HepG2 (cell line): ENCODE measurements around the gene DLG4. TPM values are rescaled to one million over a fixed set of nuclear protein-coding genes. Genes with fewer than 3 reads are reported as not detected.

Experiments
- E2F5 ChIP-seq: sonication (generic); formaldehyde crosslinking; conservative IDR thresholded peaks from 2 replicates; pipeline ENCODE4 v1.4.0; 2020; ENCODE audit warnings: missing genetic modification reagents
- IKZF1 ChIP-seq: fragments of 450-650 bp; IDR thresholded peaks from 2 replicates; pipeline ENCODE4 v1.7.1; 2016
- JARID2 ChIP-seq: sonication (generic); formaldehyde crosslinking; IDR thresholded peaks from 2 replicates; pipeline ENCODE4 v1.8.1; 2023; ENCODE audit warnings: missing genetic modification reagents, inconsistent platforms; ENCODE audit not compliant: insufficient replicate concordance
- MYPOP ChIP-seq: sonication (generic); formaldehyde crosslinking; IDR thresholded peaks from 2 replicates; pipeline ENCODE4 v1.8.1; 2023; ENCODE audit warnings: mild to moderate bottlenecking, moderate library complexity, missing genetic modification reagents
- NFKBIZ ChIP-seq: IDR thresholded peaks from 2 replicates; pipeline ENCODE4 v1.6.1; 2018; ENCODE audit warnings: missing genetic modification reagents, missing compliant biosample characterization
- SIX4 ChIP-seq: sonication (generic); formaldehyde crosslinking; IDR thresholded peaks from 2 replicates; pipeline ENCODE4 v1.4.0; 2020; ENCODE audit warnings: missing genetic modification reagents
- ZBTB4 ChIP-seq: sonication (generic); formaldehyde crosslinking; IDR thresholded peaks from 2 replicates; pipeline ENCODE4 v1.4.0; 2020; ENCODE audit warnings: missing genetic modification reagents, mild to moderate bottlenecking, borderline replicate concordance
- ZFAT ChIP-seq: sonication (generic); formaldehyde crosslinking; conservative IDR thresholded peaks from 2 replicates; pipeline ENCODE4 v1.8.1; 2023; ENCODE audit warnings: missing genetic modification reagents, inconsistent platforms
- ZNF263 ChIP-seq: sonication (generic); formaldehyde crosslinking; IDR thresholded peaks from 2 replicates; pipeline ENCODE4 v1.4.0; 2020; ENCODE audit warnings: missing genetic modification reagents
- ZNF407 ChIP-seq: sonication (generic); formaldehyde crosslinking; IDR thresholded peaks from one replicate; pipeline ENCODE4 v1.5.1; 2020; ENCODE audit warnings: mild to moderate bottlenecking, missing genetic modification reagents; ENCODE audit errors: not compliant biosample characterization
- ZNF441 ChIP-seq: sonication (generic); formaldehyde crosslinking; IDR thresholded peaks from 2 replicates; pipeline ENCODE4 v1.7.0; 2021; ENCODE audit warnings: missing genetic modification reagents, borderline replicate concordance
- ZSCAN5A ChIP-seq: sonication (generic); formaldehyde crosslinking; IDR thresholded peaks from 2 replicates; pipeline ENCODE4 v1.8.0; 2022; ENCODE audit warnings: mild to moderate bottlenecking, missing genetic modification reagents, borderline replicate concordance
- polyA plus RNA-seq, 8 experiments: library from polyadenylated mRNA; depleted of rRNA in 3 of 8; stranded (reverse) in 7 of 8; unstranded in 1 of 8; fragments of >200 nt; fragmentation: Illumina TruSeq in 4 of 8; extraction: Trizol in 4 of 8; gene quantifications; 2 replicates each; pipeline versions ENCODE4 v1.2.1 to v1.2.3, GENCODE V29; 2011 to 2016; ENCODE audit warnings: low read depth in 4 of 8, missing spikeins in 1 of 8, mixed read lengths in 1 of 8; ENCODE audit not compliant: insufficient read depth in 1 of 8
- total RNA-seq, 5 experiments: library from RNA; depleted of rRNA; stranded (reverse); fragments of >200 nt; fragmentation: Illumina TruSeq; extraction: Trizol; gene quantifications; 2 replicates each; pipeline ENCODE4 v1.2.3, GENCODE V29; 2016; ENCODE audit warnings: low read depth in 1 of 5

The DLG4 gene
- total and polyA plus RNA-seq, 2 of the 13 experiments (the other 11 are each of a cell fraction or from before 2014, with no cell fraction given), result 0.71 to 4.3 TPM

GRCh38 chr17:7234083-7234951 is 14.7 kb upstream of the DLG4 start, which contains the start of gene DVL2 (continued):
- TF ChIP-seq ZSCAN5A (no peak; the same call in 1 of the 2 replicates), ZNF263 (CRISPR knock-in tag) (peak; percentile 66; the same call in 1 of the 2 replicates), JARID2 (peak; percentile 56), MYPOP (CRISPR knock-in tag) (peak; percentile 31; the same call in 1 of the 2 replicates), ZNF407 (CRISPR knock-in tag) (peak; percentile 68), E2F5 (CRISPR knock-in tag) (0 out of 2 replicates have a peak, but pooled peaks have one; percentile 38), ZBTB4 (CRISPR knock-in tag) (peak; percentile 52; the same call in 1 of the 2 replicates), SIX4 (peak; percentile 60; the same call in 1 of the 2 replicates), NFKBIZ (CRISPR knock-in tag) (no peak; the same call in 1 of the 2 replicates), ZNF441 (CRISPR knock-in tag) (no peak; the same call in 1 of the 2 replicates), ZFAT (CRISPR knock-in tag) (no peak), IKZF1 (no peak)
